COLO668 (cell line): ENCODE data around the gene SLC22A13.
"Not testable (repeated sequence)": the region's sequence is repeated elsewhere in the genome, so short reads cannot be mapped to it uniquely, and the experiment has no call there.

Experiments
- DNase-seq: peaks from one replicate; lab custom pipeline; 2025; ENCODE audit not compliant: unreplicated experiment; lab: John Stamatoyannopoulos, UW

The SLC22A13 gene

GRCh38 chr3:38264353-38264771 is 1.2 kb upstream of the SLC22A13 start:
- DNase-seq, result no peak

GRCh38 chr3:38264779-38265178 is 833 bp upstream of the SLC22A13 start:
- no peak for DNase-seq

- DNase-seq, result no peak
Observed at GRCh38 chr3:38266810-38267209, 1.2 kb downstream of the SLC22A13 start.

- no peak for DNase-seq
Observed at GRCh38 chr3:38267662-38268061, 2.0 kb downstream of the SLC22A13 start.

GRCh38 chr3:38268087-38268486 is 2.5 kb downstream of the SLC22A13 start:
- DNase-seq, result no peak

- no peak for DNase-seq
Observed at GRCh38 chr3:38268522-38268921, 2.9 kb downstream of the SLC22A13 start.

GRCh38 chr3:38270606-38271005 is 5.0 kb downstream of the SLC22A13 start:
- DNase-seq, result no peak

GRCh38 chr3:38271553-38271952 is 5.9 kb downstream of the SLC22A13 start:
- DNase-seq, result no peak

- no peak for DNase-seq
Observed at GRCh38 chr3:38274864-38275649, 9.4 kb downstream of the SLC22A13 start.

- no peak for DNase-seq
Observed at GRCh38 chr3:38275658-38276057, 10.0 kb downstream of the SLC22A13 start.

GRCh38 chr3:38276081-38276916 is 10.7 kb downstream of the SLC22A13 start:
- DNase-seq, result no peak

- DNase-seq, result no peak
Observed at GRCh38 chr3:38276917-38277630, 11.5 kb downstream of the SLC22A13 start.

- DNase-seq, result no peak
Observed at GRCh38 chr3:38278841-38279240, 13.2 kb downstream of the SLC22A13 start.

GRCh38 chr3:38281895-38282686 is 16.5 kb downstream of the SLC22A13 start, which contains the start of gene SLC22A14:
Gene SLC22A14, plus strand, starts transcription at chr3:38282294. Its CDS starts 23,733 bp downstream, at chr3:38306027.
- no peak for DNase-seq

- DNase-seq, result no peak
Observed at GRCh38 chr3:38283810-38284755, 18.5 kb downstream of the SLC22A13 start.

- no peak for DNase-seq
Observed at GRCh38 chr3:38284756-38285150, 19.1 kb downstream of the SLC22A13 start.

- not testable (repeated sequence) for DNase-seq
Observed at GRCh38 chr3:38289286-38290217, 23.9 kb downstream of the SLC22A13 start.

- DNase-seq, result not testable (repeated sequence)
Observed at GRCh38 chr3:38297053-38297452, 31.4 kb downstream of the SLC22A13 start.
